ENCODE measurements around the gene PLA2G4C.

The PLA2G4C gene

DNA sequence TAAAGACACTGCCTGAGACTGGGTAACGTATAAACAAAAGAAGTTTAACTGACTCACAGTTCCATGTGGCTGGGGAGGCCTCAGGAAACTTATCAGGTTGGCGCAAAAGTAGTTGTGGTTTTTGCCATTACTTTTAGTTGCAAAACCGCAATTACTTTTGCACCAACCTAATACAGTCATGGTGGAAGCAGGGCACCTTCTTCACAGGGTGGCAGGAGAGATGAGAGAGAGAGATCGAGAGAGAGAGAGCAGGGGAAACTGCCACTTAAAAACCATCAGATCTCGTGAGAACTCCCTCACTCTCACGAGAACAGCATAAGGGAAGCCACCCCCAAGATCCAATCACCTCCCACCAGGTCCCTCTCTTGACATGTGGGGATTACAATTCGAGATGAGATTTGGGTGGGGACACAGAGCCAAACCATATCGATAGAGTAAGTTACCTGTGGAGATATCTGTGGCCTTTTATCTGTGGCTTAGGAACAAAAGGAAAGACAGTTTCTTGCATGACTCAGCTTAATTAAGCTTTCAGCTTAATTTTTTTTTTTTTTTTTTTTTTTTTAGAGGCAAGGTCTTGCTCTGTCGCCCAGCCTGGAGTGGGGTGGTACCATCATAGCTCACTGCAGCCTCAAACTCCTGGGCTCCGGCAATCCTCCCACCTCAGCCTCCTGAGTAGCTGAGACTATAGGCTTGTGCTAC is 59.1 kb downstream of the PLA2G4C start:
- no peak for DNase-seq

DNA sequence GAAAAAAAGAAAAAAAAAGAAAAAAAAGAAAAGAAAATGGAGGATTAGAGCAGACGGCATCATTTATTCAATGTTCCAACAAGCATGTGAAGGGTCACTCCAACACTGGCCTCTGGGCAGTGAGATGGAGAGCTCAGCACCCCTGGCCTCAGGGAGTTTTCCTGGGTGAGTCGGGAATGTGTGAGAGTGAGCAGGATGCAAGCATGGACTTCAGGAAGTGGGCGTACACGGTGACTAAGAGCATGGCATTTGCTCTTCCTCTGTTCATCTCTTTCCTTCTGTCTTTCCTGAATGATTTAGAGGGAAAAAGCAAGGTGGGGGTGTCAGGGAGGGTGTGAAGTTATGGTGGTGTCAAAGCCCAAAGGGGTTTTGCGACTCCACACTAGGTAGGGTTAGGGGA is 66.1 kb downstream of the PLA2G4C start:
- no peak for DNase-seq

DNA sequence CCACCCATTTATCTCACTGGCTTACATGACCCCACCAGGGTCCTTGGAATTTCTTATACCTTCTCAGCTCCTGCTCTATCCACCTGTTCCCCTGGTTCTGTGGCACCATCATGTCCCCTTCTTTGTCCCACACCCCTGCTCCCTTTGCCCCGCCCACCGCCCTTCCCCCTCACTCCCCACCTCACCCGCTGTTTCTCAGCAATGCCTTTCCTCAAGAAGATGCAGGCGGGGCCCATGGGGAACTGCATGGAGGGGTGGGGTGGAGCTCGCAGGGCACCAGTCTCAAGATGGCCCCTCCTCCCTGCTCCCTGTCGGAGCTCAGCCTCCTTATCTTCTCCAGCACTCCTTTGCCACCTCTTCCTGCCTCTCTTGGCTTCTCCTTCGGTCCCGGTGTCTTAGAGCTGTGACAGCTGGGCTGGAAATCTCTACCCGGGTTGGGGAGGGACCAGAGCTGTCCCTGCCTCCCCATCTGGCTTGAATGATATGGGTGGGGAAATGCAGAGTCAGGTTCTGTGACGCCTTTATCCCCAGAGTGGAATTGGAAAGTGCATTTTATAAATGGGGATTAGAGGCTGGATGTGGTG is 66.8 kb downstream of the PLA2G4C start, which contains the start of gene CABP5:
CABP5 (minus strand) TSS at position 405 of the 584 bp plus-strand sequence; CDS start at position 248, 157 bp downstream.
- DNase-seq = no peak

DNA sequence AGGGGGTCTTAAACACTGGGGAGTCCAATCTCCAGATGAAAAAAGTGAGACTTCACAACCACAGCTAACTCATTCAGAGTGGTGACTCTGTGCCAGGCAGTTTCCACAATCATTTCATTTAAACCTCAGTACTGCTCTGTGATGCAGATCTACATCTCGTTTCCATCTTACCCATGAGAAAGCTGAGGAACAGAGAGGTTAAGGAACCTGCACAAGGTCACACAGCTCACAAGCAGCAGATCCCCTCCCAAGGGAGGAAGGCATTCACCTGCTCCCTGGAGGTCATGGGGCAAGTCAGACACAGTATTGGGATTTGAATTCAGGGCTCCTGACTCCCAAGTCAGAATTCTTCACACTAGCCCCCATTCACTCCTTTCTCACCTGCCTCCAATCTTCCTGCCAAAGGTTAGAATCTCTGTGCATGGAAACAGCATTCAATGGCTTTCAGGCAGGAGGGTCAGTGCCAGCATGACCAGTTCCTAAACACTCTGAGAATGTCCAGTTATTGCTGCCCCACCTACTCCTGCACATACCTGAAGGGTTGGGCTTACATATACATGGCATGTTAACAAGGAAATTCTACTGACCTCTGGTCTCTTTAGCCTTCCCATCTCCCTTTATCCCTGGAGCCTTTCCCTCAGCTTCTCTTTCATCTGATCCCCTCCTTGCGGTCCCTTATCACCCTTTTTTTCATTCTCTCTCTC is 68.6 kb downstream of the PLA2G4C start:
- DNase-seq = no peak

DNA sequence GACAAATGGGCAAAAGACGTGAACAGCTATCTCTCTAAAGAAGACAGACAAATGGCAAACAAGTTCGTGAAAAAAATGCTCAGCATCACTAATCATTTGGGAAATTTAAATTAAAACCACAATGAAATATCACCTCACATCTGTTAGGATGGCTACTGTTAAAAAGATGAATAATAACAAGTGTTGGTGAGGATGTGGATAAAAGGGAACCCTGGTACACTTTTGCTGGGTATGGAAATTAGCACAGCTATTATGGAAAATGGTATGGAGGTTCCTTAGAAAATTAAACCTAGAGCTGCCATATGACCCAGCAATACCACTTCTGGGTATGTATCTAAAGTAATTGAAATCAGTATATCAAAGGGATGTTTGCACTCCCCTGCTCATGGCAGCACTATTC is 73.9 kb downstream of the PLA2G4C start:
- DNase-seq = no peak

DNA sequence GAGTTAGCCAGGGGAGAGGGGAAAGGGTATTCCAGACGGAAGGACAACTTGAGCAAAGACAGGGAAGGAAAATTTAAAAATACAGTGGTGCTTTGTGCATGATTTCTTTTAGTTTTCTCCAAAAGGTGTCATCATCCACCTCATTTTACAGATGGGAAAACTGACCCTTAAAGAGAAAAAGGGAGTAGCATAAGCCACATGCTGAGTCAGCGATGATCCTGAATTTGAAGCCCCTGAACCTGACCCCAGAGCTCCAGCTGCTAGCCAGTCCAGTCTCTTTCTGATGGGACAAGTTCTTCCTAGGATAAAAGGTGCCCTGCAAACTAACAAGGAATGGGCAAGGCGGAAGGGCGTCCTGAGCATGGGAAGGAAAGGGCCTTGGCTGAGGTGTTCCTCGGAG is 77.0 kb downstream of the PLA2G4C start:
- no peak for DNase-seq

DNA sequence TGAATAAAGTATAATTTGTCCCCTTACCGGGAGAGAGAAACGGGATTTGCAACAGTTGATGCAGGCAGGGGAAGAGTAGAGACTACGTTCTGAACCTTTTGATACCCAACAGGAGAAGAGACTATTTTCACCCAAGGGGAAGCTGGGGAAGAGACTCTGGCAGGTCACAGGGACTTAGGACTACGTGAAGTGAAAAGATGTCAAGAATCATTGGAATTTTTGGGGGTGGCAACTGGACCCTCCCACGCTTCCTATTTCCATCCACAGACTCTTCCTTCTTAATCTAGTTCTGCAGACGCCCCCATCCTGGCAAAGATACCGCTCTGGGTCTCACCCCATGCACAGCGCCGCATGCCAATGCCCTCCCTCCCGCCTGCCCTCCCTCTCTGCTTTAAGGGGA is 80.5 kb downstream of the PLA2G4C start:
- DNase-seq = no peak

DNA sequence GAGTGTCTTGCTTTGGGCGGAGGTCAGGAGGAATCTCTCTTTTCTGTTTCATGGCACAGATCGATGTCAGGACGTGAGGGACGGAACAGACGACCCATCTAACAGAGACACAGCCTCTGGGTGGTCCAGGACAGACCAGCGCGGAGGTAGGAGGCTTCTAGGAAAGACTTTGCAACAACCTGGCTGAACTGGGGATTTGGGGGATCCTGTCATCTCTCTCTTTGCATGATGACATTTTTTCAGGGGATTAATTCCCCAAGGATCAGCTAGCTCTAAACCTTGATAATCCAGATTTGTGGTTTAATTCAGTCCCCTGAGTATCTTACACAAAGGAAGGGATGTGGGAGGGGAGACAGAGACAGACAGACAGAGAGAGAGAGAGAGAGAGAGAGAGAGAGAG is 81.2 kb downstream of the PLA2G4C start:
- DNase-seq = no peak

DNA sequence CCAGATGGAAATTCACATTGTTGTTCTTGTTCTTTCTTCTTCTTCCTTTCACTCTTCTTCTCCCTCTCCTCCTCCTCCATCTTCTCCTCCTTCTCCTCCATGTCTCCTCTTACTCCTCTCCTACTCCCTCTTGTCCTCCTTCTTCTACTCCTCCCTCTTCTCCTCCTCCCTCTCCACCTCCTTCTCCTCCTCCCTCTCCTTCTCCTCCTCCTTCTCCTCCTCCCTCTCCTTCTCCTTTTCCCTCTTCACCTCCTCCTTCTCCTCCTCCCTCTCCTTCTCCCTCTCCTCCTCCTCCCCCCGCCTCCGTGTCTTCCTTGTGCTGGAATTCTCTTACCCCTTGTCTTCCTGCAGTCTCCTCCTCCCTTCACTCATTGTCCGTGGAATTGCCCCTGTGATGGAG is 85.1 kb downstream of the PLA2G4C start:
- no peak for DNase-seq

DNA sequence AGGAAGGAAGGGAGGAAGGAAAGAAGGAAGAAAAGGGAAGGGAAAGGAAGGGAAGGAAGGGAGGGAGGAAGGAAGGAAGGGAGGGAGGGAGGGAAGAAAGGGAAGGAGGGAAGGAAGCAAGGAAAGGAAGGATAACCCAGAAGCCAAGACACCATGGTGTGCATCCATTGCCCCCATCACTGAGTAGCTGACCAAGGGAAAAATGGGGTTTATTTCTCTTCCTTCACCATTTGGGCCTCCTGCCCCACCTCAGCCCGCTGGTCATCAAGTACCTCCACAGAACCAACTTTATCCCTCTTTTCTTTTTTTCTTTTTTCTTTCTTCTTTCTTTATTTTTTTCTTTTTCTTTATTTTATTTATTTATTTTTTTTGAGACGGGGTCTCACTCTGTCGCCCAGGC is 87.1 kb downstream of the PLA2G4C start:
- no peak for DNase-seq

DNA sequence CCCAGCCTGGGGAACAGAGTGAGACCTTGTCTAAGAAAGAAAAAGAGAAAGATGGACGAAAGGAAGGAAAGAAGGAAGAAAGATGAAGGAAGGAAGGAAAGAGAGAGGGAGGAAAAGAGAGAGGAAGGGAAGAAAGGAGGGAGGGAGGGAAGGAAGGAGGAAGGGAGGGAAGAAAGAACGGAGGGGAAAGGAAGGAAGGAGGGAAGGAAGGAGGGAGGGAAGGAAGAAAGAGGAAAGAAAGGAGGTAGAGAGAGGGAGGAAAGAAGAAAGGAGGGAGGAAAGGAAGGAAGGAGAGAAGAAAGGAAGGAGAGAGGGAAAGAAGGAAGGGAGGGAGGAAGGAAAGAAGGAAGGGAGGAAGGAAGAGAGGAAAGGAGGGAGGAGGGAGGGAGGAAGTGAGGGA is 87.6 kb downstream of the PLA2G4C start:
- DNase-seq = no peak

DNA sequence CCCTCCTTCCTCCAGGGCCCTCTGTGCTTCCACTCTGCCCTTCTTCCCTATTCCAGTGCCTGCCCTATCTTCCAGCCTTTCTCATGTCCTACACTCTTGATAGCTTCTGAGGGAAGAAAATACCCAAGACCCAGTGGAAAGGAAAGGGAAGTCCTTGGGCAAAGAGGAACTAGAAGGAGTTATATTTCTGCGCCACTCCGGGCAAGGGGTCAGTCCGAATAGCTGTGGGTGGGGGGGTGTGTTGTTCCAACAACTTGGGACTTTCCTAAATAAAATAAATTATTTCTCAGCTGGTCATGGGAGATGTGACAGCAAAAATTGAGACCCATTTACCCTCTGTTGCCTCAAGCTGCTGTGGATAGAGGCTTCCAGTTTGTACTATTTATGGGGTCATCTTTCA is 89.9 kb downstream of the PLA2G4C start:
- no peak for DNase-seq

DNA sequence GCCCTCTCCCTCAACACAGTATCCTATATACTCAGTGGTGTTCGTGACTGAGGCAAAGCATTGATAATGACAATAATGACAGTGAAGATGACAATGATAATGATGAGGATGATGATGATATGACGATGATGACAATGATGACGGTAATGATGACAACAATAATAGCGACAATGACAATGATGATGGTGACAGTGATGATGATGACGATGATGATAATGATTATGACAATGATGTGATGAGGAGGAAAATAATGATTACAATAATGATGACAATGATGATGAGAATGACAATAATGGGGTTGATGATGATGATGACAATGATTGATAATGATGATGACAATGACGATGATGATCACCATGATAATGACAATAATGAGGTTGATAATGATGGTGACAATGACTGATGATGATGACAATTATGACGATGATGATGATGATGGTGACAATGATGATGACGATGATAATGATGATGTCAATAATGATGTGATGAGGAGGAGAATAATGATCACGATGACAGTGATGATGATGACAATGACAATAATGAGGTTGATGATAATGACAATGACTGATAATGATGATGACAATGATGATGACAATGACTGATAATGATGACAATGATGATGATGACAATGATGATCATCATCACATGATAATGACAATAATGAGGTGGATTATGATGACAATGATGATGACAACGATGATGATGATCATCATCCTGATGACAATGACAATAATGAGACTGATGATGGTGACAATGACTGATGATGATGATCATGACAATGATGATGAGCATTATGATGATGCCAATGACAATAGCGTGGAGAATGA is 99.5 kb downstream of the PLA2G4C start:
- no peak for DNase-seq

DNA sequence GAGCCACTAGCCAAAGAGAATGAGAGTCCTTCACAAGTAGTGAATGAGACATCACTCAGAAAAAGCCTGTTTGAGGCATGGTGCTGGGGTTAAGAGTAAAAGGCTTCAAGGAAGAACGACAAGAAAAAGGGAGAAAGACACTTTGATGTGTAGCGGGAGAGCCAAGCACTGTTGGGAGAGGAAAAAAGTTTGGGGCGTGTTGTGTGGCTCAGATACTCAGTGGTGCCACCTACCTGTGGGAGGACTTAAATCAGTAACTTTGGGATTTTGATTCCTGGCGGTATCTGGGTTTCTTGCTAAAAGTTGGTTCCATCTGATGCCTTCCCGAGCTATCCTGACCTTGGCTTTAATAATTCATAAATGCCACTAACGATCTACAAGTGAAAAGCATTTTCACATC is 103.9 kb downstream of the PLA2G4C start:
- no peak for DNase-seq

DNA sequence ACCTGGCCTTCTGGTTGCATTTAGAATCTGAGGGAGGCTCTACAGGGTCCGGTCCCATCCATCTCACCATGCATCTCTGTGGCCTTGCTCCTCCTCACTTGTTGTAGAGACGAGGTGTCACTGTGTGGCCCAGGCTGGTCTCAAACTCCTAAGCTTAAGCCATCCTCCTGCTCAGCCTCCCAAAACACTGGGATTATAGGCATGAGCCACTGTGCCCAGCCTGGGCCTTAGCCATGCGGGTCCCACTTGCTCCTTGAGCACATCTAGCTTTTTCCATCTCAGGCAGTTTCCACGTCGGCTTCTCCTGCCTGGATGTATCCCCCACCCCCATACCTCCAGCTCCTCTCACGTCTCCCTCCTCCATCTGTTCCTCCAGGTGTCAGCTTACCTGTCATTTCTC is 106.4 kb downstream of the PLA2G4C start:
- DNase-seq = no peak

DNA sequence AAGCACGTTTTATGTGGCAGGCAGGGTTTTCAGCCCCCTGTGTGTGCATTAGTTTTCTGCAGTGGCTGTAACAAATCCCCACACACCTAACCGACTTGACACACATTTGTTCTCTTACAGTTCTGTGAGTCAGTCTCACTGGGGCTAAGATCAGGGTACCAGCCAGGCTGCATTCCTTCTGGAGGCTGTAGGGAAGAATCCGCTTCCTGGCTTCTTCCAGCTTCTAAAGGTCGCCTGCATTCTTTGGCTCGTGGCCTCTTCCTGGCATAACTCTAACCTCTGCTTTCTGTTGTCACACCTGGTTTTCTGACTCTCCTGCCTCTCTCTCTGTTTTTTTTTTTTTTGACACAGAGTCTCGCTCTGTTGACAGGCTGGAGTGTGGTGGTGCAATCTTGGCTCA is 109.8 kb downstream of the PLA2G4C start:
- no peak for DNase-seq

DNA sequence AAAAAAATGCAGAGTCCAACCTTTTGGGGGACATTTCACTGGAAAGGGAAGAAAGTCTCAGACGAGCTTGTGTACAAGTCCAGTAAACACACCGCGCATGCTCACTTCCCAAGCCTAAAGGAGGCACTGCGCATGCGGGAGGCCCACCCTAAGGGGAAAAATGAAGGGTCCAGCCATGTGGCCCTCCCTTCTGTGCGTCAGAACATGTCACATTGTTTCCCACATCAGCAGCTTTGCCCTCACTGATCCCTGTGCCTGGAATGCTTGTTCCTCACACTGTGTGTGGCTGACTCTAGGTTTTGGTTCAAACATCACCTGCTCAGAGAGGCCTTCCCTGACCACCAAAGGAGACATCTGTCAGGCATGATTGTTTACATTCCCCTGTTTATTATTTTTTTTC is 111.8 kb downstream of the PLA2G4C start:
- no peak for DNase-seq
